Neural cell (in vitro differentiated cells): ENCODE measurements around the gene LDAH.

Experiments used
- CTCF ChIP-seq: fragments of 450-650 bp; IDR thresholded peaks from 2 replicates; pipeline ENCODE4 v1.5.1; 2014; ENCODE audit warnings: antibody characterized with exemption, mild to moderate bottlenecking, moderate library complexity; ENCODE audit not compliant: poor library complexity, severe bottlenecking
- EP300 ChIP-seq: fragments of 450-650 bp; conservative IDR thresholded peaks from 2 replicates; pipeline ENCODE4 v1.6.1; 2014; ENCODE audit warnings: antibody characterized with exemption, mild to moderate bottlenecking, moderate library complexity; ENCODE audit not compliant: poor library complexity, severe bottlenecking
- REST ChIP-seq: IDR thresholded peaks from 2 replicates; pipeline ENCODE4 v1.6.1; 2012; ENCODE audit warnings: borderline replicate concordance
- TAF1 ChIP-seq: IDR thresholded peaks from 2 replicates; pipeline ENCODE4 v1.6.1; 2012; ENCODE audit warnings: low read depth

GRCh38 chr2:20697322-20697934, 125.5 kb downstream of the LDAH start:
- TF ChIP-seq CTCF (no peak), TAF1 (no peak), EP300 (no peak), REST (no peak)
